Endothelial cell of umbilical vein (primary cell): ENCODE measurements around the gene DVL1. TPM values are rescaled to one million over a fixed set of nuclear protein-coding genes. Genes with fewer than 3 reads are reported as not detected.

Experiments
- BruUV-seq: library from RNA; stranded (reverse); fragments of 400-500 nt; replicated peaks from 2 replicates; lab custom pipeline; 2021; lab: Mats Ljungman, UMichigan
- CTCF ChIA-PET: fragments of 300-600, 350-600 bp; sonication (Branson Sonifier 250); formaldehyde crosslinking; loops from one replicate; lab custom pipeline; 2021; ENCODE audit warnings: antibody characterized with exemption, inconsistent platforms; lab: Charles Lee
- POLR2A ChIA-PET: fragments of 300-600, 350-600 bp; sonication (Branson Sonifier 250); formaldehyde crosslinking; loops from one replicate; lab custom pipeline; 2021; ENCODE audit warnings: antibody characterized with exemption, inconsistent platforms; lab: Charles Lee
- DNase-seq: peaks from one replicate; pipeline ENCODE4 v3.0.0-alpha.2; 2011; ENCODE audit warnings: low read depth, low spot score
- FAIRE-seq: peaks from 2 replicates; lab custom pipeline; 2011; peaks lifted over from hg19 to GRCh38; lab: Jason Lieb, UNC
- H2AFZ ChIP-seq: 2 replicates; pipeline ENCODE4 v1.6.0; 2012; ENCODE audit warnings: low read depth, low read length, control low read depth, inconsistent platforms
- H3K27ac ChIP-seq: 2 replicates; pipeline ENCODE4 v1.5.1; 2011; ENCODE audit warnings: low read depth, mild to moderate bottlenecking, control low read depth, low read length, moderate library complexity; ENCODE audit not compliant: insufficient read depth
- H3K27me3 ChIP-seq, 2 experiments: 2 replicates each; pipeline versions ENCODE4 v1.6.0 to v1.6.1; 2011; ENCODE audit warnings: low read length in 2 of 2, mixed read lengths in 1 of 2; ENCODE audit not compliant: control insufficient read depth in 2 of 2, insufficient read depth in 2 of 2
- H3K36me3 ChIP-seq, 2 experiments: 2 replicates in 1 of 2; 3 replicates in 1 of 2; pipeline ENCODE4 v1.5.1; 2011; ENCODE audit warnings: low read length in 2 of 2, mild to moderate bottlenecking in 1 of 2, moderate library complexity in 1 of 2; ENCODE audit not compliant: control insufficient read depth in 2 of 2, insufficient read depth in 2 of 2; ENCODE audit errors: extremely low read depth in 1 of 2
- H3K4me1 ChIP-seq: 3 replicates; pipeline ENCODE4 v1.5.1; 2011; ENCODE audit warnings: mild to moderate bottlenecking, low read length; ENCODE audit not compliant: control insufficient read depth, insufficient read depth; ENCODE audit errors: extremely low read depth
- H3K4me2 ChIP-seq: 2 replicates; pipeline ENCODE4 v1.6.1; 2011; ENCODE audit warnings: low read length, control low read depth, mixed read lengths; ENCODE audit not compliant: insufficient read depth
- H3K4me3 ChIP-seq, 3 experiments: fragments of 200-600 bp in 1 of 3; sonication (generic), shearing (Covaris generic) in 1 of 3; replicated peaks in 1 of 3; 2 replicates each; pipeline ENCODE4 v1.5.1; 2011 to 2016; ENCODE audit warnings: control low read depth in 3 of 3, low read length in 3 of 3, mild to moderate bottlenecking in 2 of 3, inconsistent platforms in 1 of 3, low read depth in 1 of 3, moderate library complexity in 1 of 3; ENCODE audit not compliant: insufficient read depth in 1 of 3
- H3K79me2 ChIP-seq: 2 replicates; pipeline ENCODE4 v1.6.0; 2012; ENCODE audit warnings: low read length, inconsistent platforms; ENCODE audit not compliant: control insufficient read depth, insufficient read depth
- H3K9ac ChIP-seq: replicated peaks from 2 replicates; pipeline ENCODE3; 2011; ENCODE audit warnings: low read length, control low read depth; ENCODE audit not compliant: insufficient read depth; ENCODE audit errors: extremely low read depth
- H3K9me1 ChIP-seq: replicated peaks from 3 replicates; pipeline ENCODE4 v1.6.0; 2011; ENCODE audit warnings: mild to moderate bottlenecking, low read length; ENCODE audit not compliant: control insufficient read depth, insufficient read depth; ENCODE audit errors: extremely low read depth
- H3K9me3 ChIP-seq: replicated peaks from 2 replicates; pipeline ENCODE4 v1.5.1; 2012; ENCODE audit warnings: low read length, inconsistent platforms; ENCODE audit not compliant: control insufficient read depth, insufficient read depth
- H4K20me1 ChIP-seq: replicated peaks from 2 replicates; pipeline ENCODE3; 2011; ENCODE audit warnings: mild to moderate bottlenecking, low read length; ENCODE audit not compliant: control insufficient read depth, insufficient read depth; ENCODE audit errors: extremely low read depth
- CTCF ChIP-seq, 2 donors: IDR thresholded peaks; 1 replicate in 1 of 2; 2 replicates in 1 of 2; pipeline ENCODE4 v1.5.1; 2011; ENCODE audit warnings: low read length in 2 of 2, mild to moderate bottlenecking in 2 of 2, moderate library complexity in 2 of 2, control low read depth in 1 of 2, inconsistent platforms in 1 of 2, low read depth in 1 of 2; ENCODE audit not compliant: insufficient read depth in 1 of 2; ENCODE audit errors: extremely low read depth in 1 of 2
- EZH2 ChIP-seq: IDR thresholded peaks from 2 replicates; pipeline ENCODE4 v1.6.1; 2012; ENCODE audit warnings: borderline replicate concordance, low read depth, mild to moderate bottlenecking, moderate library complexity, low read length, inconsistent platforms; ENCODE audit not compliant: severe bottlenecking
- FOS ChIP-seq: IDR thresholded peaks from 2 replicates; pipeline ENCODE4 v1.6.1; 2011; ENCODE audit warnings: mild to moderate bottlenecking, low read length, moderate library complexity, borderline replicate concordance; ENCODE audit not compliant: insufficient read depth
- GATA2 ChIP-seq: IDR thresholded peaks from 2 replicates; pipeline ENCODE4 v1.7.0; 2011; ENCODE audit warnings: low read depth, mild to moderate bottlenecking, moderate library complexity, mixed read lengths, low read length; ENCODE audit not compliant: insufficient read length, insufficient read depth
- JUN ChIP-seq: IDR thresholded peaks from 2 replicates; pipeline ENCODE4 v1.6.1; 2011; ENCODE audit warnings: borderline replicate concordance, low read depth; ENCODE audit not compliant: insufficient read length, insufficient read depth
- MYC ChIP-seq: IDR thresholded peaks from one replicate; pipeline ENCODE4 v1.6.1; 2011; ENCODE audit warnings: mild to moderate bottlenecking, low read depth, low read length
- POLR2A ChIP-seq: IDR thresholded peaks from 2 replicates; pipeline ENCODE4 v1.6.1; 2012; ENCODE audit warnings: low read depth, mild to moderate bottlenecking, control low read depth, low read length
- POLR2AphosphoS5 ChIP-seq: IDR thresholded peaks from 2 replicates; pipeline ENCODE4 v1.6.1; 2012; ENCODE audit warnings: low read depth, mild to moderate bottlenecking, control low read depth, low read length, moderate library complexity; ENCODE audit not compliant: insufficient read depth
- dilution Hi-C: fragments of 300-500 bp; cut with MboI; formaldehyde crosslinking; loops from one replicate; pipeline ENCODE4 v1.15.0; 2019; ENCODE audit warnings: low sequenced_read_pairs; ENCODE audit not compliant: extremely low pct_ligation_motif_present
- intact Hi-C: fragments of 100-400 bp; cut with micrococcal nuclease; formaldehyde crosslinking; loops from one replicate; pipeline ENCODE4 v1.10.0; 2022
- polyA plus RNA-seq, 4 experiments: library from polyadenylated mRNA; depleted of rRNA in 3 of 4; stranded (reverse) in 3 of 4; unstranded in 1 of 4; fragments of >200 nt; gene quantifications; 2 replicates each; pipeline versions ENCODE4 v1.2.1 to v1.2.3, GENCODE V29; 2011 to 2012; ENCODE audit warnings: missing spikeins in 1 of 4
- total RNA-seq: library from RNA; stranded (reverse); gene quantifications from 2 replicates; pipeline ENCODE4 v1.2.3, GENCODE V29; 2021
- TF ChIP-seq, protein P1 (sequence below): IDR thresholded peaks from 2 replicates; pipeline ENCODE4 v1.6.1; 2011; ENCODE audit not compliant: insufficient read depth, insufficient read length

Gene DVL1
- total and polyA plus RNA-seq, 2 donors (not counting 3 experiments of a cell fraction or from before 2014, with no cell fraction given) = 26.8 to 36.5 TPM

DNA sequence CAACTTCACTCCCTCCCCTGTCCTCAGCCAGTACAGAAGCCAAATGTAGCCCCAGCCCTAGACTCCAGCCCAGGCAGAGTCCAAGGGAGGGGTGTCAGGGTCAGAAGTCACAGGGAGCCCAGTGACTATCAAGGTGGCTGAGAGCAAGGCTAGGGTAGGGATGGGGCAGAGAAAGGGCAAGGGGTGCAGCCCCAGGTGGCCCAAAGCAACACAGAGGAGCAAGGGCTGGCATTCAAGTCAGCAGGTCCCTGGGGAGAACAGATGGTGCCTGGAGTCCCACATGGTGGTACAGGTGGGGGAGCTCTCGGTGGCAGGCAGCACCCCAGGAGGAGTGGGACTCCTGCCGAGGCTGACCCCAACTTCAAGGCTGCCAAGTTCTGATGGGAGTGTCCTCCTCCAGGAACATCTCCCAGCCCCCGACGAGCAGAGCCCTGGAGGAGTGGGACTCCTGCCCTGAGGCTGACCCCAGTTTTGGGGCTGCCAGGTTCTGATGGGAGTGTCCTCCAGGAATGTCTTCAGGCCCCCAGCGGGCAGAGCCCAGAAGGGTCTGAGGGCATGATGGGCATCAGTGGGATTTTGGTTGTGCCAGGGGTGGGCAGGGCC, 3.7 kb upstream of the DVL1 start:
- FAIRE-seq = no peak
- H3K9me3 ChIP-seq = no peaks in the 10 kb centered on the region
- H4K20me1 ChIP-seq = no peaks in the 10 kb centered on the region
- no peak overlapping the region for H3K4me3 ChIP-seq
- POLR2A ChIA-PET = no interaction called here
- no peak for DNase-seq
- H3K4me1 ChIP-seq = peaks cover 5% of the 10 kb centered on the region
- no peak overlapping the region for H2AFZ ChIP-seq
- peaks cover 10% of the 10 kb centered on the region for H3K79me2 ChIP-seq
- H3K36me3 ChIP-seq = no peaks in the 10 kb centered on the region
- peaks cover 11 to 23% of the 10 kb centered on the region in 2 experiments for H3K27me3 ChIP-seq
- dilution Hi-C loops (no loop called here), intact Hi-C loops (no loop called here)
- H3K4me2 ChIP-seq = no peak overlapping the region
- CTCF ChIA-PET = interaction anchor here (1.4 kb wide), 1 partner anchor 19 kb away, joined by 5 read pairs; no protein-coding TSS in a partner anchor
- BruUV-seq = no TSS peak
- no peak overlapping the region for H3K27ac ChIP-seq
- H3K9me1 ChIP-seq = no peaks in the 10 kb centered on the region
- TF ChIP-seq FOS = no peak
- TF ChIP-seq, protein P1, sequence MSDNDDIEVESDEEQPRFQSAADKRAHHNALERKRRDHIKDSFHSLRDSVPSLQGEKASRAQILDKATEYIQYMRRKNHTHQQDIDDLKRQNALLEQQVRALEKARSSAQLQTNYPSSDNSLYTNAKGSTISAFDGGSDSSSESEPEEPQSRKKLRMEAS = no peak
- no peak for TF ChIP-seq GATA2
- no peak for TF ChIP-seq EZH2
- TF ChIP-seq CTCF (IDR thresholded peaks at IDR 0.05; ENCODE audit: extremely low read depth in 1 of 2, insufficient read depth in 1 of 2, low read depth in 1 of 2, low read length in 2 of 2) = no peak
- no peak for TF ChIP-seq JUN
- no peak for TF ChIP-seq POLR2A
- no peak for TF ChIP-seq MYC
- no peak for TF ChIP-seq POLR2AphosphoS5
- H3K9ac ChIP-seq = no peak overlapping the region
